Dermis blood vessel endothelial cell (primary cell): Measurements from ENCODE around the gene ARHGEF12. TPM values are rescaled to one million over a fixed set of nuclear protein-coding genes. Genes with fewer than 3 reads are reported as not detected.

ENCODE experiments used
- DNase-seq: peaks from one replicate; pipeline ENCODE4 v3.0.0; 2010
- total RNA-seq: library from RNA; depleted of rRNA; stranded (reverse); fragments of >200 nt; gene quantifications from 2 replicates; pipeline ENCODE4 v1.2.3, GENCODE V29; 2014

The ARHGEF12 gene
- total RNA-seq, 1 donor from 2014 or later = 159 TPM

DNA sequence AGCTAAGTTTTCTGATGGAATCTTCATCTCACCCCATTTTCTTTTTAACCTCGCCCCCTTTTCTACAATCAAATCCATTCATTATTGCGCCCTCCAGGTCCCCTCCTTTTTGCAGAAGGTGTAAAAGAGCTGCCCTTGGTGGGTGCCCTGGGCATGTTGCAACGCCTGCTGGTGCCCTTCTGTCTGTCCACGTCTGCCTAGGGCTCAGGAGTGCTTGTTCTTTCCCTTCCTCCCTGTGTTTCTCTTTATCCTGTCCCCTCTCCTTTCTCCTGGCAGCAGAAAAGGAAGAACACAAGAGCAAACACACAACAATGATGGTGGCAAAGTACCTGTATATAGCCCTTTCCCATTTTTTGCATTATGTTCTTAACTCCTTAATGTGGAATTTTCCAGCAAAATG lies 17.3 kb upstream of the ARHGEF12 start:
- DNase-seq = no peak

DNA sequence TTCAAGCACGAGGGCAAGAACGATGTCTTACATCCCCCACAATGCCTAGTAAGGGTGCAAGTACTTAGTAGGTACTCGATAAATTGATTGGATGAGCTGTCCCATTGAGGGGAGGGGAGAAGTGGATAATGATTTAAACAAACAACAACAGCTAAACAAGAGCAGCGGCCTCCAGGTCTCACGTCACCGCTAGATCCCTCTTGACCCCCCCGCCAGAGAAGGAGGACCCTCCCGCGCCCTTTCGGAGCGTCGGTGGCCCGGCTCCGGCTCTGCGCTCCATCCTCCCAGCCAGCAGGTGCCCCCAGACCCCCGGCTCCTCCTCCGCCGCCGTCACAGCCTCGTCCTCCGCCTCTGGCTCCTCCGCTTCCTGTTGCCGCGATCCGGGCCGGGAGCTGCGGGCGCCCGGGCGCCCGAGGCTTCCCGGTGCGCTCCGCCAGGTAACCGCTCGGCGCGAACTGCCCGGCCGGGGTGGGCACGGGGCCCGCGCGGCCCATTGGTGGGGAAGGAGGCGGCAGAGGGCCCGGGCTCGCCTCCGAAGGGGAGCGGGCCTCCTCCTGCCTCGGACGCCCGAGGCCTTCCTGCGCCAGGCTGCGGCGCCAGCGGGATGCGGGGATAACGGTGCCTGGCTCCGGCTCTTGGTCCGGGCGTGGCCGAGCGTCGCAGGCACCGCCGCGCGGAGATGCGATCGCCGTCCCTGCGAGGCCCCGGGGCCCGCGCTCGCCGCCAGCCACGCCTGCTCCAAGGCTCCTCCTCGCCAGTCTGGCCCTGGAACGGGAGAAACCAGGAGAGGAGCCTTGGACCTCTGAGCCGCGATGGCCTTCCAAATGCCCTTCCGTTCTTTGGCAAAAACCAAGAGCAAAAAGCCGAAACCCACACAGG lies 11.0 kb upstream of the ARHGEF12 start, which contains the start of gene TLCD5:
Gene TLCD5, plus strand, starts transcription at position 368 of the 879 bp plus-strand sequence. CDS start 2,143 bp downstream, outside the sequence.
- DNase-seq = peak; percentile 81

DNA sequence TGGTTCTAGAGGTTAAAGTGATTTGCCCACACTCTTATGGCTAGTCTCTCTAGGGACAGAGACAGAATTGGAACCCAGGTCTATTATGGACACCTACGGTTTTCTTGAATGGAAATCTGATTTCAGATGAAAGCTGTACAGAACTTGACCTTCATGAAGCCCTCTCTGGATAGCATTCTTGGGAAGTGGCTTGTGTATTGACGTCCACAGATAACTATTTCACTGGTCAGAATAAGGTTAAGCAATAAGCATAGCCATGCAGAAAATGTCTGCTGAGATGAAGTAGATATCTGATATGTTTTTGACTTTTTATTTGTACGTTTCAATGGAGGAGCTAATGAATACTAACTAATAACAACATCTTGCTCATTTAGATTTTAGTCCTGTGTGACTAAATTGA lies 10.0 kb upstream of the ARHGEF12 start:
- DNase-seq = no peak

DNA sequence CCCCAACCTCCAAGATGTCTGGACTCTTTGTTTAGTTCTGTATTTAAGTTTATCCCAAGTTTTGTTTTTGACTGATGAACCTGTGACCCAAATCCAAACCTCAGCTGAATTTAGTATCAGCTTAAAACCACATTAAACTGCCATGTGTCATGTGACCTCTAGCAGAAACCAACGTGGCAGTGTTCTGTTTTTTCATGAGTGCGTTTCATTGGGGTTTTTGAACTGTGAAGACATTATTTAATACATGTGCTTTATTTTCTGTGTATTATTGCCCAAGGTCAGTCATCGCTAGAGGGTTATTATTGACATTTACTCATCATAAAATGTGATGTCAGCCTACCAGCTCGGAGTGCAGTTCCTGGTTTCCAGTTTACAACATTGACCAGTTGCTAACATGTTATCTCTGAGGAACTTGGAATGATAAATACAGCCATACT lies 9.3 kb upstream of the ARHGEF12 start:
- DNase-seq = no peak

DNA sequence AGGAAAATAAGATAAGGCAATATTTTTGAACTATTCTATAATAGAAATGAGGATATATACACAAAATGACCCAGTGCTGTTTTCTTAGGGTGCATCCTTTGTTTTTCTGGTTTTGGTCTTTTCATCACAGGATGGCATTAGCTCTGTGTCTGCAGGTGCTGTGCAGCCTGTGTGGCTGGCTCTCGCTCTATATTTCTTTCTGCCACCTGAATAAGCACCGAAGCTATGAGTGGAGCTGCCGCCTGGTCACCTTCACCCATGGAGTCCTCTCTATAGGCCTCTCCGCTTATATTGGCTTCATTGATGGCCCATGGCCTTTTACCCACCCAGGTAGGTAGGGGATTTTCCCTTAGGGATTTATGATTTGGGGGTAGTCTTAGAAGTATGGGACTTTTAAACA lies 8.9 kb upstream of the ARHGEF12 start:
- DNase-seq = no peak

DNA sequence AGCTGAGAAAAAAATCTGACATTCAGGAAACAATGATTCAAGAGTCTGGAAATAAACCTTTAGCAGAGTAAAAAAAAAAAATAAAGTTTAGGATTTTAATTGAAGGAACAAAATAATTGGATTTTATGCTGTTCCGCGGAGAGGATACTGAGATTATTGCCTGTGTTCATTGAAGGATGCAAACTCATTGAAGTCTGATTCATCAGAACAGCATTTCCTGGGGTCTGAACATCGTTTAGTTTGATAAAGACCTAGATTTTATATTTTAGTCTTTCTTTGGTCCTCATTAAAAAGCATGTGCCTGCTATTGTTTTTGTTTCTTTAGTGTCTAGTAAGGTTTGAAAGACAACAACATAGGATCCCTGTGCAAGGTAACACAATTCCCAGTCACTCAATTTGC lies 6.7 kb upstream of the ARHGEF12 start:
- DNase-seq = peak; percentile 30

DNA sequence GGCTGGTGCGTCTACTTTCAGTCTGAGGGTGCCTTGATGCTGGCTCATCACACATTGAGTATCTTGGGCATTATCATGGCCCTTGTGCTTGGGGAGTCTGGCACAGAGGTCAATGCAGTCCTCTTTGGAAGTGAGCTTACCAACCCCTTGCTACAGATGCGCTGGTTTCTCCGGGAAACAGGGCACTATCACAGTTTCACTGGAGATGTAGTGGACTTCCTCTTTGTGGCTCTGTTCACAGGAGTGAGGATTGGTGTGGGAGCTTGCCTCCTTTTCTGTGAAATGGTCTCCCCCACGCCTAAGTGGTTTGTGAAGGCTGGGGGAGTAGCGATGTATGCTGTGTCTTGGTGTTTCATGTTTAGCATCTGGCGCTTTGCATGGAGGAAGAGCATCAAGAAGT lies 6.2 kb upstream of the ARHGEF12 start:
- DNase-seq = no peak

DNA sequence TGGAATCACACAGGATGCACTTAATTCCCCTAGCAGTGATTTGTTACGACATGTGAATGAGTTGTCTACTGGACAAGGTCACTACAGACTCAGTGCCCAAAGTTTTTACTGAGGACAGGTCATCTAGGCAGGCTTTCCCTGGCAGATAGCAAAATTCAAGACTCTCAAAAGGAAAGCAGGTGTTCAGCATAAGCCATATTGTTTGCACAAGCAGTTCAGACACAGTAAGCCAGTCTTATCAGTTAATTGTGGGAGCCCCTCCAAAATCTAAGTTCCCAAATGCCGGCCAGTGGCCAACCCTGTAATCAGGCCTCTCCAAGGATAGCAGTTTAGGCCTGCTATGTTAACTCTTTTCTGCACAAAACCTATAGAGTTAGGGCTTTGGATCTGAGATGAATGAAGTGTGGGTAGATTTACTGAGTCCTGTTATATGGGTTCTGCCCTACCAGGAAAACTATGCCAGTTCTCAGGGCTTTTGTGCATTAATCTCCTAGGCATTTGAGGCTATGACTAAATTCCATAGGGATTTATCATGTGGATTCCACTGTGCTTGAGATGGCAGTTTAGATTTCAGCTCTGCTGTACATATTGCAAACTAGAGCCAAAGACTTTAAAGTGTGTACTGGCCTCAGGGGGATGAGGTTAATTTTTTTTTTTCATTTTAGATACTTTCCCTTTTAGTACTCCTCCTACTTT lies 4.8 kb upstream of the ARHGEF12 start:
- no peak for DNase-seq

DNA sequence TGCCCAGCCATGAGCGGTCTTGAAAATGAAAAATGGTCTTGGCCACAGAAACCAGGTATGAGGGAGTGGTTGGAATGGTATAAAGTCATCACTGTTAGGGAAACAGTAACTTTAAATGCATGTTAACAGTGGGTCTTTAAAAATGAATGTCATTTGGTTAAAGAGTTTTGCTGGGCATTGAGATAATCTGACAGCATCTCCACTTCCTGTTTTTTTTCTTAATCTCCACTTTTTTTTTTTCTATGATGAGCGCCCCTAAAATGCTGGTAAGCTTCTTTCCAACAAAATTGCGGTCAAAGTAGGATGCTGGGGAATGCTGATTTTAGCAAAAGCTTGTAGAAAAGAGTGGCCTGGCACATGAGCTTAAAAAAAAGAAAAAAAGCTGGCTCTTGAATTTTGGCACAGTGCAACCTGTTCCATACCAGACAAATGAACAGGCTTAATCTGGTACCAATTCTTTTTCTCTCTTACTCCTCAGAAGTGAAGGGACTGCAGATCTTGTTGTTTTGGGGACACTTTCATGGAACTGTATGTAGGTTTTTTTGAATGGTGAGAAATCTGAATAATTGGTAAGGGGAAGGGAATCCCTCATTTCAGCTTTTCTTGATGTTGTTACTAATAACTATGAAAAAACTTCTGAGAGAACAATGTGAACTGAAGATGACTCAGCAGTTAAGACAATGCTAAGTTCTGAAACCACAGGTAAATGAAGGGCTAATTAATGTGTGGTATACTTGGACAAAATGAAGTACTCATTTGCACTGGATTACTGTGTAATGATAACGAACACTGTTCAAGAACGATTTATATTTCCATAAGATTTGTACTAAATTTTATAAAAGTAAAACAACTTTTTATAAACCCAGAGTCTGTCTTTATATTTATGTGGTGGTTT lies 3.1 kb upstream of the ARHGEF12 start:
- DNase-seq = peak; percentile 45

DNA sequence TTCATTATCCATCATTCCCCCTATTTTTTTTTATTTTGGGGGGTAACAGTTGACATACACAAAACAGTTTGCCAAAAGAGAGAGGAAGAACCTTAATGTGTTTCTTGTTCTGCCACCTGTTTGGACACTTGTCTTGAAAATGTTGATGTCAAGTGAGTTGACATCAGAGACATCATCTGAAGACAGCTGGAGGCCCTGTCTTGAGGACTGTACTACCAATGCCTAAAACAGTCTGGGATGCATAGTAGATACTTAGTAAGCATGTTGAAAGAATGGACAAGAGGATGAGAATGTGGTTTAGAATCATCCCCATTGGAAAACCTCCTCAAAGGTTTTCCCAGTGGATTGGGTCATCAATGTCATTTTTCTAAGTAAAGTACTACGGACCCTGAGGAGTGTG lies 2.4 kb upstream of the ARHGEF12 start:
- DNase-seq = no peak

DNA sequence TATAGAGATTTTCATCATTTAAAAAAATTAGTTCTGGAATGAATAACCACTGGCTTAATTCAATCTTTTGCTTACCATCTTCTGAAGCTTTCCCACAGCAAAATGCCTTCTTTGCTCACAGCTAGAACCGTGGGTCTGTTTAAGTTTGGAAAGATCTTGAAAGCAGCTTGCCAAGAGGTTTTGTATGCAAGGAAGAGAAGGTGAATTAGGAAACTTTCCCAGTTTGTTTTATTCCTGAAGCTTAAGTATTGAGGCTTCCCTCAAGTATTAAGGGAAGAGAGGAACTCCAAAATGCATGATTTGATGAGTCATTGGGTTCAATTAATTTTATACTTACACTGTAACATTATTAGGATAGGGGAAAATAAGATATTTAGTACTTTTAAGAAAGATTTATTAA lies 1.9 kb upstream of the ARHGEF12 start:
- DNase-seq = no peak

DNA sequence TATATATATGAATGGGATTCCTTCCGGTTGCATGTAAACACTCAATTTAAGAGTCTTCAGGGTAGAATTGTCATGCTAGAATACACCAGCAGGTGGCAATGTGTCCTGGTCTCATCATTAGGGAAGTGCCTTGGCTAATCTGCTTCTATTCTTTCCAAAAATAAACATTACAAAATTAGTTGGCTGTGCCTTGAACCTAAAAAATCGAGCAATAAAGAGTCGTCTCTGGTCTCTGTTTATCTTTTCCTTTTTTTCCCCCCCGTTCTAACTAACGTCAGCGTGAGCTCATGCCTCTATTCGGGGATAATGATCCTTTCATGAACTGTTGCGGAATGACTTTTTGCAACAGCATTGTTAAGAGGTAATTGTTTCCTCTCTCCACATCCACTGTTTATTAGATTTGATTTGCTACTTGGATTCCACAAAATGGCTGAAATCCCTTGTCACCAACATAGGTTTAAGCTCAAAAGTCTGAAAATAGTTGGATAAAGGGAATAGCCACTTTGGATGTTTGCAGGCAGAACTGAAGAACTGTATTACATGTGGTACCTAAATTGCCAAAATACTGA lies 1.2 kb upstream of the ARHGEF12 start:
- DNase-seq = peak; percentile 90

DNA sequence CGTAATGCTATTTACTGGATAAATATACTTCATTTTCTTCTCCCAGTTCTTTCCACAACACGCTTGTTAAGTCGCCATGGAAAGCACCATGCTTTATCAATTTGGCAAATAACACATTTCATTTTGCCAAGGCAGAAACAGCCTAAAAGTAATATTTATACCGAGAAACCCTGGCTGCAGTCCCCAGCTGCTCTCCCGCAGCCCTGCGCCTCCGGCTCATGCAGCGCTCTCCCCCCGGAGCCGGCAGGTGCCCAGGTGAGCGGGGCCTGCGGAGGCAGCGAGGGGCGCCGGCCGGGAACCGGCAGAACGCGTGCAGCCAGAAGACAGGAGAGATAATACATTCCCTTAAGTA lies 681 bp upstream of the ARHGEF12 start:
- no peak for DNase-seq

DNA sequence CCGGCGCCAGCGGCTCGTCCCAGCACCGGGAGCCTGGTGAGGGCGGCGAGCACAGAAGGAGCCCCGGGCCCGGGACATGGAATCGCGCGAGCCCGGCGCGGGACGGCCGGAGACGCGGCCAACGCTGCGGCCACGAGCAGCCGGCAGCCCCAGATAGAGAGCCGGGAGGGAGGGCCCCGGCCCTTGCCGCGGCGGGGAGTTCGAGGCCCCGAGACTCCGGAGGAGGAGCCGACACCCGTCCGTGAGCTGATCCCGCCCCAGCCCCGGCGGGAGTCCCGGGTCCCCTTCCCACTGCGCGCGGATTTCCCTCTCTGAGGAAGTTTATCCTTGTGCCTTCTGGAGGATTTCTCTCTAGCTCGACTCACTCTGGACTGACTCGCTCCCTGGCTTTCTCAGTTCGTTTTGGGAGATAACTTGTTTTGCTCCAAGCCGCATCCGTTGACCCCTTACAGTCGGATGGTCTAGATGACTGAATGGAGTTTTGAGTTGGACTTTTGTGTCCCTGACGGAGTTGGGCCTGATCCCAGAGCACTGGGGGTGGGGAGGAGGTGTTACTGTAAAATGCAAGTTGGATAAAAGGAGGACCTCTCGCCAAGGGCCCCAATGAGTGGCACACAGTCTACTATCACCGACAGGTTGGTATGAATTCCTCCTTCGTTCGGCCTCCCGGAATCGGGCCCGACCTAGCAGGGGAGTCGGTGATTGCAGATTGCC lies 585 bp downstream of the ARHGEF12 start:
- peak; percentile 57 for DNase-seq

DNA sequence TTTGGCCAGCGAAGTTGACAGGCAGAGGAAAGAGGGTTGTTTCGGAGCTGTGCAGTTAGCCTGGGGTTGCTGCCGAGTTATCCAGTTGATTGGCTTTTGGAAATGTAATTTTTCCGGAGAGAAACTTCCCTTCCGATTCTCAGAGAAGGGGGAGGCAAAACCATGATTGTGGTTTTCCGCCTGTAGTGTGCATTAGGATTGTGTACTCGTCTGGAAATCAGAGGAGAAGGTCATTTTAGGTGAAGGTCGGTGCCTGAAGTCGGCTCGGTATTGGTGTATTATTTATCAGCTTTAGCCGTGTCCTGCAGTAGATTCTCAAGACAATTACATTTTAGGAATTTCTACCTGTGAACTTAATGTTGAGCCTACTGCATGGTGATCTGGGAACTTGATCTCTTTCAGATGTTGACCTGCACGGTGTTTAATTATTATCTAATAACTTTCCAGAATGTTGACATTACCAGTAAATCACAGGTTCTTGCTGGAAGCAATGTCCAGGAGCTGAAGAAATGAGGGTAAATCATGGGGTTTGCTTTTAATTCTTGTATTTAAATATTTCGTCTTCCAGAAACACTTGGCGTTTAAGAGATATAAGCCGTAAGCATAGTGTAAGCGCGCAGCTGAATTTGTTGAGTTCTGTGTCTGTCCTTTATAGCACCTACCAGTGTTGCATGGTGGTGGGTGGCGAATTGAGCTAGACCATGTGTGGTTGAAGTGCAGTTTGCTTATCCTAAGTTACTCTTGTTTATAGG lies 1.3 kb downstream of the ARHGEF12 start:
- peak; percentile 53 for DNase-seq

DNA sequence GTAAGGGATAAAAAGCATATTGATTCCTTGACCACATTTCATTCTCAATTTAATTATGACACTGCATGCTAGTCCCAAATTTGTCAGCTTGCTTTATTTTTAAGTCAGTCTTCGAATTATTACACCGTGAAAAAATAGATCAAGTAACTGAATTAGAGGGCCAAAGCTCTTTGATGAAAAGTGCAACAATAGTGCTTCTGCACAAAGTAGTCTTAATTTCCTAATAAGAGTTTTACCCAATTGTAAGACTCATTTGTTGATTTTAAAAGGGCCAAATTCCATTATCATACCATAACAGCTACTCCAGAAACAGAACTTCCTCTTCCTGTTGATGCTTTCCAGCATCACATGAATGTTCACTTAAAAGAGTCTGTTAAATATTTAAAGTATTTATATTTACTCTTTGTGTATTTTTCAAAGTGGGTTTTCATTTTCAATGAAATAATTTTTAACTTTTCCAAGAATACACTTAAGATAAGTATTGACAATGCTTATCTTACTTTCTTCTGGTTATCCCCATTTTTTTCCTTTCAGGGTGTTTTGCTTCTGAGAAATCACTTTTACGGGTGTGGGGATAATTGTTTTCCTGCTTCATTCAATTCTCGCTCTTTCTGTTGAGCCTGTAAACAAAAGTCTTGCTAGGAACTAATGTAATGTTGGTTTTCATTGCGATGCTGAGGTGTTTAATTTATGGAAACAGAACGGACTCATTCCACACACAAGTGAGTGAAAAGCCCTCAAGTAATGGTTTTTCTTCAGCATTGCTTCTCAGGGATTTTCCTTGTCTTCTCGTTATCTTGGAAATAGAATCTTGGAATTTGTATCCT lies 2.1 kb downstream of the ARHGEF12 start:
- DNase-seq = peak; percentile 60

DNA sequence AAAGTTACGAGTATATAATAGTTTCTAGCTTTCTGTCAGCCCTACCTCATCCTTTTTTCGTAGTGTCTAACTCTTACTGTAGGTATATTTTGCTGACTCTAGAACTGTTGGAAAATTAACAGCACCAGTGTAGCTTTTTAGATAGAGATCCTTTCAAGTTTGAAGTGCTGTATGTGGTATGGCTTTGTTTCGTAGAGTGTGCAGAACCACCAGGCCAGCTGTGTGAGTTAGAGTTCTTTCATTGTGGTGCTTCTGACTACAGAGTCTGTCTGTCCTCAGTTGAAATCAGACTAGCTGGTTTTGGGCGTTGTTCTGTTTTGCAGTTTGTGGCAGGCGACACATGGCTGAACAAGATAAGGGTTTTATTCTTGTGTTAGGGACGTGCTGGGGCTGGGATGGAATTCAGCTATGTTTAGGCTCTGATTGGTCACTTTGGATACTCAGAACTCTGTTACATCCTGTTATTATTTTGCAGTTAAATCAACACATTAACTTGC lies 3.2 kb downstream of the ARHGEF12 start:
- peak; percentile 55 for DNase-seq

DNA sequence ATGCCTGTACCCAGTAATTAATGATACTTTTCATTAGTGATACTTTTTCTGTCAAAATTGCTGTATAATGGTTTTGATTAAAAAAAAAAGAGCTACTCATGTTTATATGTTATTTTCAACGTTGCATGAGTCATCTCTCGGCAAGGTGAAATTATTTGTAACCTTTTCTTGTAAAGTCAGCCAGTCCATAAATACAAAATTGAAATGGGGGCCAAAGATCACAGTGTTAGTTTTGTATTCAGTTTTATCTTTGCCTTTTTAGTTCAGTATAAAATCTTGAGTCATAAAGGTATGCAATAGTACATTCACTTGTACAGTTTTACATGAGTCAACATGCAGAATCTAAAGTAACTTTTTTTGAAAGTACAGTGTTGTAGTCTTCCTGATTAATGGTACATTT lies 4.3 kb downstream of the ARHGEF12 start:
- DNase-seq = peak; percentile 47

DNA sequence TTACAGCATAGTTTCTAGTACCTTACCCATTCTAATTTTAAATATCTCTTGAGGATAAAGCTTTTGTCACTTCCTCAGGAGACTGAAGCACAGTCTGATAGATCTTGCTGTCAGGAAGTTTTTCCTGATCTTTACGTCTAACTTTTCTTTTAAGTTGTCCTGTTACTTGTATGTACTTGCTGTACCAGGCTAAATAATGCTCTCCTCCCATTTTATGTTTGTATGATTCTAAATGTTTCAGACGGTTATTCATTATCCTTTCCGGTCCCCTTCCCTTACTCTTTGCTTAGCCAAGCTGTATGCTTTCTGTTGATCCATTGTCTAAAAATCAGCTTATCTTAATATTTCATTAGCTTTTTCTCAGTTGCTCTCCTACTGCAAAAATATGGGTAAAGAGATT lies 6.0 kb downstream of the ARHGEF12 start:
- DNase-seq = peak; percentile 35

DNA sequence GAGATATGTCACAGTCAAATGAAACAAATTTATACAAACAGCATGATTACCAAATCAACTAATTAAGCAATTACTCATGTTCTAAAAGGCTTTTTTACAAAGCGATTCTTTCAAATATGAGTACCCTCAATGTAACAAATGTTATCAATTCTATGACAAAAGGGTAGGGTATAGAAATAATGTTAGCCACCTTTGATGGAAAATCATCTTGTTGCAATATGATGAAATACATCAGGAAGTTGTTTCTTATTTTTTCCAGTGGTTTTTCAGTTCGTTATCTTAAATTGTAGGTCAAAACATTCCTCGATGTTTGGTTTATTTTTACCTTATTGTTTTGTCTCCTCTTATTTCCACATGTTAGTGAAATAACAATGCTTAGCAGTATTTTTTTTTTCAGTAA lies 6.5 kb downstream of the ARHGEF12 start:
- no peak for DNase-seq
